DND-41 (cell line): ENCODE measurements around the gene MED12L.

Experiments
- EZH2 ChIP-seq: IDR thresholded peaks from 3 replicates; pipeline ENCODE4 v1.6.1; 2012; ENCODE audit warnings: borderline replicate concordance, low read depth, mild to moderate bottlenecking, moderate library complexity, low read length, inconsistent platforms; ENCODE audit not compliant: severe bottlenecking
- TF ChIP-seq, protein P1 (sequence below): IDR thresholded peaks from 2 replicates; pipeline ENCODE4 v1.5.1; 2012; ENCODE audit warnings: borderline replicate concordance, low read length, moderate library complexity, mild to moderate bottlenecking; ENCODE audit not compliant: poor library complexity, severe bottlenecking; ENCODE audit errors: extremely low read depth

- TF ChIP-seq, protein P1, sequence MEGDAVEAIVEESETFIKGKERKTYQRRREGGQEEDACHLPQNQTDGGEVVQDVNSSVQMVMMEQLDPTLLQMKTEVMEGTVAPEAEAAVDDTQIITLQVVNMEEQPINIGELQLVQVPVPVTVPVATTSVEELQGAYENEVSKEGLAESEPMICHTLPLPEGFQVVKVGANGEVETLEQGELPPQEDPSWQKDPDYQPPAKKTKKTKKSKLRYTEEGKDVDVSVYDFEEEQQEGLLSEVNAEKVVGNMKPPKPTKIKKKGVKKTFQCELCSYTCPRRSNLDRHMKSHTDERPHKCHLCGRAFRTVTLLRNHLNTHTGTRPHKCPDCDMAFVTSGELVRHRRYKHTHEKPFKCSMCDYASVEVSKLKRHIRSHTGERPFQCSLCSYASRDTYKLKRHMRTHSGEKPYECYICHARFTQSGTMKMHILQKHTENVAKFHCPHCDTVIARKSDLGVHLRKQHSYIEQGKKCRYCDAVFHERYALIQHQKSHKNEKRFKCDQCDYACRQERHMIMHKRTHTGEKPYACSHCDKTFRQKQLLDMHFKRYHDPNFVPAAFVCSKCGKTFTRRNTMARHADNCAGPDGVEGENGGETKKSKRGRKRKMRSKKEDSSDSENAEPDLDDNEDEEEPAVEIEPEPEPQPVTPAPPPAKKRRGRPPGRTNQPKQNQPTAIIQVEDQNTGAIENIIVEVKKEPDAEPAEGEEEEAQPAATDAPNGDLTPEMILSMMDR: no peak
- no peak for TF ChIP-seq EZH2
These were observed 107.1 kb downstream of the MED12L start for GRCh38 chr3:151192545-151192944.
